ENCODE data around the gene ZFYVE19.

ZFYVE19 gene

DNA sequence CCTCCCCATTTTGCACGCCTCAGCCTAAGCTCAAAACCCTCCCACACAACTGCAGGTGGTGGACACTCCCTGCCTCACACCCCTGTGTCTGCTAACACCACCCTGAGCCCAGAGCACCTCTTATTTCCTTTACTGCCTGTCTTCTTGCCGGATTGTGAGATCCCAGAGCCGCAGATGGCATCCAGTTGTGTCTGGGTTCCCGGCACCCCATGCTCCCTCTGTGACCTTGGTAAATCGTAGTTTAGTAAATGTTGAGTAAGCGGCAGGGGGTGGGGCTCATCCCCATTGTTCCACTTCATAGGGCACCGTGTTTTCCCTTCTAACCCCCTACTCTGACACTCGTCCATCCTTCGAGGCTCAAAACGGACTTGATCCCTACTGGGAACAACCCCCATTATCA lies 51.8 kb downstream of the ZFYVE19 start:
- TF ChIP-seq NFIC (IDR thresholded peaks at IDR 0.05) (no peak), USF1 (IDR thresholded peaks at IDR 0.05) (no peak), ZBTB7A (IDR thresholded peaks at IDR 0.05; ENCODE audit: low read depth) (no peak)

GRCh38 chr15:40859206-40859851 lies 52.4 kb downstream of the ZFYVE19 start:
- TF ChIP-seq CEBPB (IDR thresholded peaks at IDR 0.05) (no peak), RAD21 (IDR thresholded peaks at IDR 0.05; ENCODE audit: low read depth) (peak; percentile 72)

DNA sequence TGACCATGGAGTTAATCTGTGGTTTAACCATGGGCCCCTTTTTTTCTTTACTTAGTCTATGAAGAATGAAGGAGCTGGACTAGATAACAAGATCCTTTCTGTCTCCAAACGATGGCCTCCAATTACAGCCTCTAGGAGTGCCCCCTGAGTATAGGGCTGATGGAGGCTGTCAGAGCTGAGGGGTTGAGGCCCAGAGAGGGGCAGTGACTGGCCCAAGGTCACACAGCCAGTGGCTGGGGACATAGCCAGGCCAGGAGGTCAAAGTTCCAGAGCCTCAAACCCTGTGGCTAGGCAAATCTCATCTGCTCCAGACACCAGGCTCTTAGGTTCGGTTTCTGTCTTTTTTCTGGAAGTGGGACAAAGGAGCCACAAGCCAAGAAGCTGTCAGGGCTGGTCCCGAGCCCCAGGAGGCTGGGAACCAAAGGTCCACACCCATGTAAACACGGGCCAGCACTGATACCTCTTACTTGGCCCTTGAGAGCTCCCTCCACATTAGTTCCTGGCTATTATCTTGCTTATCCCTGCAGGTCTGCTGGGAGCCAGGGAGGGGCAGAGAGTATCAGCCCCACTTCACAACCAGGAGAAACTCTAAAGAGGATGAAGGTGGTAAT lies 56.9 kb downstream of the ZFYVE19 start:
- TF ChIP-seq YY1 (IDR thresholded peaks at IDR 0.05; ENCODE audit: low read depth) = no peak
- no peak for TF ChIP-seq NFIC (IDR thresholded peaks at IDR 0.05)

Data from Ishikawa (cell line).